ENCODE results near the gene BBIP1.
A peak's percentile ranks its signal among the peaks of the same experiment; 100 is the strongest.
"Not testable (repeated sequence)": the region's sequence is repeated elsewhere in the genome, so short reads cannot be mapped to it uniquely, and the experiment has no call there.

BBIP1 gene

DNA sequence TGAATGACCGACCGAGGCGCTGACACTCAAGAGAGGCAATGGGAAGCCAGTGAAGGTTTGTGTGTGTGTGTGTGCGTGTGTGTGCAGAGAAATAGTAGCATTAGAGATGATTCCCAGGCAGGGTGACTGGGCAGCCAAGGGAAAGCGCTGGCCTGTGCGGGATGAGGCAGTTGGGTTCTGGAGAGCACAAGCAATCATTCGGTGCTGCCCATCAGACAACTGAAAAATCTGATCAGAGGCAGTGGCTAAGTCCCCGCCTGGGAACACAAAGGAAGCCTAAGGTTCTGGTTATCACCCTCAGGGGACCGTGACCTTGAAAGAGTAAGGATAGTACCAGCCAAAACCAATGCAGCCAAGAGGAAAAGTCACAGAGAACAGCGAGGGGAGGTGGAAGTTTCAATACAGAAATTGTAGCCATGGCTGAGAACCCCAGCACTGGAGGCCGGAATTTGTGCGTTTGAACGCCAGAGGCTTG is 48.1 kb downstream of the BBIP1 start:
- no peak for TF ChIP-seq EZH2phosphoT487 (conservative IDR thresholded peaks at IDR 0.05; ENCODE audit: low read length)
- TF ChIP-seq, protein P1, sequence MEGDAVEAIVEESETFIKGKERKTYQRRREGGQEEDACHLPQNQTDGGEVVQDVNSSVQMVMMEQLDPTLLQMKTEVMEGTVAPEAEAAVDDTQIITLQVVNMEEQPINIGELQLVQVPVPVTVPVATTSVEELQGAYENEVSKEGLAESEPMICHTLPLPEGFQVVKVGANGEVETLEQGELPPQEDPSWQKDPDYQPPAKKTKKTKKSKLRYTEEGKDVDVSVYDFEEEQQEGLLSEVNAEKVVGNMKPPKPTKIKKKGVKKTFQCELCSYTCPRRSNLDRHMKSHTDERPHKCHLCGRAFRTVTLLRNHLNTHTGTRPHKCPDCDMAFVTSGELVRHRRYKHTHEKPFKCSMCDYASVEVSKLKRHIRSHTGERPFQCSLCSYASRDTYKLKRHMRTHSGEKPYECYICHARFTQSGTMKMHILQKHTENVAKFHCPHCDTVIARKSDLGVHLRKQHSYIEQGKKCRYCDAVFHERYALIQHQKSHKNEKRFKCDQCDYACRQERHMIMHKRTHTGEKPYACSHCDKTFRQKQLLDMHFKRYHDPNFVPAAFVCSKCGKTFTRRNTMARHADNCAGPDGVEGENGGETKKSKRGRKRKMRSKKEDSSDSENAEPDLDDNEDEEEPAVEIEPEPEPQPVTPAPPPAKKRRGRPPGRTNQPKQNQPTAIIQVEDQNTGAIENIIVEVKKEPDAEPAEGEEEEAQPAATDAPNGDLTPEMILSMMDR (IDR thresholded peaks at IDR 0.05; ENCODE audit: insufficient read depth, low read length, poor library complexity, severe bottlenecking): no peak
- Histone ChIP-seq H3K36me3 (ENCODE audit: low read length) (peaks cover 4% of the 10 kb centered on the region; the same call in 1 of the 2 replicates), H3K27me3 (ENCODE audit: low read length) (no peaks in the 10 kb centered on the region), H3K9me3 (ENCODE audit: insufficient read depth, low read length) (no peaks in the 10 kb centered on the region), H3K9me2 (replicated peaks; ENCODE audit: insufficient read depth, low read length) (no peaks in the 10 kb centered on the region), H4K20me1 (ENCODE audit: low read depth, low read length) (no peaks in the 10 kb centered on the region), H3K27ac (ENCODE audit: low read depth, low read length) (peak overlapping the region; percentile 89), H3F3A (ENCODE audit: insufficient read depth) (peaks cover 54% of the 10 kb centered on the region), H3K4me3 (ENCODE audit: insufficient read depth, low read length, poor library complexity, severe bottlenecking) (peak overlapping the region; percentile 78), H3K4me2 (ENCODE audit: low read depth, low read length, poor library complexity, severe bottlenecking) (peak overlapping the region; percentile 99), H3K9ac (ENCODE audit: low read length) (peak overlapping the region; percentile 76), H2AFZ (ENCODE audit: low read depth, low read length, severe bottlenecking) (no peak overlapping the region), H3K79me2 (ENCODE audit: insufficient read depth, low read length) (peaks cover 34% of the 10 kb centered on the region)

DNA sequence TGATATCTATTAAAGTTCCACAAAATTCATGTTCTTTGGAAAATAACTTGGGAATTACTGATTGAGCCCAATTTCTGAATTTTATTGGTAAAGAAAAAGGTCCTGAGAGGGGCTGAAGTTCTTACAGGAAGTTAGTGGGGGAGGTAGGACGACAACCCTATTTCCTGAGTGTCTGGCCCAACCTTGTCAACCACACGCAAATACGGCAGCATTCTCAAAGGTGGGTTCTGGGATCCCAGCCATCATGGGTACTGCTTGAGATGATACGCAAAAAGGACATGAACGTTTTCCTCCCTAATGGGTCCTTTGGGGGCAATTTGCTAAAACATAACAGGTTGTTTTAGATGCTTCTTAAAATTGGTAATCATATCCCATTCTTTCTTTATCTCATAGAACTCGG is 50.0 kb downstream of the BBIP1 start:
- Histone ChIP-seq H3K4me2 (ENCODE audit: low read depth, low read length, poor library complexity, severe bottlenecking) (peak overlapping the region; percentile 58), H3K27ac (ENCODE audit: low read depth, low read length) (peak overlapping the region; percentile 89), H2AFZ (ENCODE audit: low read depth, low read length, severe bottlenecking) (peak overlapping the region; percentile 7), H3K9me3 (ENCODE audit: insufficient read depth, low read length) (no peaks in the 10 kb centered on the region), H3K9me2 (replicated peaks; ENCODE audit: insufficient read depth, low read length) (no peaks in the 10 kb centered on the region), H3F3A (ENCODE audit: insufficient read depth) (peaks cover 71% of the 10 kb centered on the region), H3K27me3 (ENCODE audit: low read length) (no peaks in the 10 kb centered on the region), H3K79me2 (ENCODE audit: insufficient read depth, low read length) (peaks cover 15% of the 10 kb centered on the region), H4K20me1 (ENCODE audit: low read depth, low read length) (no peaks in the 10 kb centered on the region), H3K9ac (ENCODE audit: low read length) (peak overlapping the region; percentile 40), H3K4me3 (ENCODE audit: insufficient read depth, low read length, poor library complexity, severe bottlenecking) (no peak overlapping the region), H3K36me3 (ENCODE audit: low read length) (no peaks in the 10 kb centered on the region)
- TF ChIP-seq EZH2phosphoT487 (conservative IDR thresholded peaks at IDR 0.05; ENCODE audit: low read length): no peak
- TF ChIP-seq, protein P1 (IDR thresholded peaks at IDR 0.05; ENCODE audit: insufficient read depth, low read length, poor library complexity, severe bottlenecking): no peak

DNA sequence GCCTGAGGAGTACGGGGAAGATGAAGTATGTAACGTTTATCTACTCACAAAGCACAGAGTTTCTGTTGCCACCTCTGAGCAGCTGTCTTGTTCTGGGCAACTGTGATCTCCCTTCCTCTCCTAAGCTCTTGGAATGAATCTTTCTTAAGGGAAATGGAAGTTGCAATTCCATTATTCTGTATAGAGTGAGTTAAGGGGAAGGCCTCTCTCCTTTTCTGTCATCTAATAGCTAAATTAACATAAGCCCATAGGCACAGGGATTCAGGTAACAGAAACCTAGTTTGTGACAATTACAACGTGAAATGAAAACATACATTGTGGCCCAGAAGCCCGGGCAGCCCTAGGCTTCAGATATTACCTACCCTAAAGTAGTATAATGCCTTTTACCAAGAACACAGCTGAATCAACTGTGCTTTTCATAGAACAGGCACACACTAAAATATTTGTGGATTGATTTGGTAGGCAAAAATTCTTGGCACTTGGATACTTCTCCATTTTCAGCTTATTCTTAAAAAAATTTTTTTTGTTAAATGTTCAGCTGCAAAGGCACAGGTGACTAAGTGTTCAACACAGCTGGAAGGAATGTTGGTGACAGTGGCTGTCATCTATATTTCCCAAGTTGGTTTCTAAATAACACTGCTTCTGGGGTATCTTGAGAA is 51.0 kb downstream of the BBIP1 start:
- Histone ChIP-seq H3K9me3 (ENCODE audit: insufficient read depth, low read length) (no peaks in the 10 kb centered on the region), H3K9me2 (replicated peaks; ENCODE audit: insufficient read depth, low read length) (no peaks in the 10 kb centered on the region), H4K20me1 (ENCODE audit: low read depth, low read length) (no peaks in the 10 kb centered on the region), H3K27ac (ENCODE audit: low read depth, low read length) (peak overlapping the region; percentile 89), H3K36me3 (ENCODE audit: low read length) (no peaks in the 10 kb centered on the region), H3K27me3 (ENCODE audit: low read length) (no peaks in the 10 kb centered on the region), H3K4me2 (ENCODE audit: low read depth, low read length, poor library complexity, severe bottlenecking) (peak overlapping the region; percentile 58), H3F3A (ENCODE audit: insufficient read depth) (peaks cover 72% of the 10 kb centered on the region), H2AFZ (ENCODE audit: low read depth, low read length, severe bottlenecking) (peak overlapping the region; percentile 8), H3K79me2 (ENCODE audit: insufficient read depth, low read length) (peaks cover 5% of the 10 kb centered on the region), H3K4me3 (ENCODE audit: insufficient read depth, low read length, poor library complexity, severe bottlenecking) (peak overlapping the region; percentile 0), H3K9ac (ENCODE audit: low read length) (peak overlapping the region; percentile 40)
- TF ChIP-seq, protein P1 (IDR thresholded peaks at IDR 0.05; ENCODE audit: insufficient read depth, low read length, poor library complexity, severe bottlenecking): no peak
- no peak for TF ChIP-seq EZH2phosphoT487 (conservative IDR thresholded peaks at IDR 0.05; ENCODE audit: low read length)

DNA sequence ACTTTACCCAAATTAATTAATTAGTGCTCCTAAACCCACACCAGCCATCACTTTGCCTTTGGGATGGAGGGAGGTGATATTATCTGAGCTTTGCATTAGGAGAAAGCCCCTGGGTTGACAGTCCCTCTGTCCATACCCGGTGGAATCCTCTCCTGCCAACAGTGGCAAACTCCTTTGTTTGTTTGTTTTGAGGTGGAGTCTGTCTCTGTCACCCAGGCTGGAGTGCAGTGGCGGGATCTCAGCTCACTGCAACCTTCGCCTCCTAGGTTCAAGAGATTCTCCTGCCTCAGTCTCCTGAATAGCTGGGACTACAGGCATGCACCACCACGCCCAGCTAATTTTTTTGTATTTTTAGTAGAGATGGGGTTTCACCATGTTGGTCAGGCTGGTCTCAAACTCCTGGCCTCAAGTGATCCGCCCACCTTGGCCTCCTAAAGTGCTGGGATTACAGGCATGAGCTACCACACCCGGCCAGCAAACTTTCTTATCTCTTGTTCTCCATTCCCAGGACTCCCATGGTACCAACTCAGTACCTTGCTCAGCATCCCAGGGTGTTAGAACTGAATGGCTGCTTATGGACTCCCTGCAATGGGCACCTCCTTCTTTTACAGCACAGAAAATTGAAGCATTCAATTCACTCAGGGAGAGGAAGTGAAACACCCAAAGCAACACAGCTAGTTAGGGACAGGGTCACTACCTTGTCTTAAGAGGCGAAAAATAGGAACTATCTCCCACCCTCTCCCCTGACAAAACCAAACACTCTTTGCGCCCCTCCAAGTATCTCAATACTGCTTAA is 51.8 kb downstream of the BBIP1 start:
- not testable (repeated sequence) for H3K79me2 ChIP-seq (ENCODE audit: insufficient read depth, low read length); H4K20me1 ChIP-seq (ENCODE audit: low read depth, low read length); H3K9me3 ChIP-seq (ENCODE audit: insufficient read depth, low read length); H3K9me2 ChIP-seq (replicated peaks; ENCODE audit: insufficient read depth, low read length); H3K27me3 ChIP-seq (ENCODE audit: low read length); H3K36me3 ChIP-seq (ENCODE audit: low read length)
- H3F3A ChIP-seq (ENCODE audit: insufficient read depth): peaks cover 66% of the 10 kb centered on the region
- peak overlapping the region; percentile 89 for H3K27ac ChIP-seq (ENCODE audit: low read depth, low read length)
- peak overlapping the region; percentile 69 for H3K4me2 ChIP-seq (ENCODE audit: low read depth, low read length, poor library complexity, severe bottlenecking)
- peak overlapping the region; percentile 40 for H3K9ac ChIP-seq (ENCODE audit: low read length)
- H2AFZ ChIP-seq (ENCODE audit: low read depth, low read length, severe bottlenecking): peak overlapping the region; percentile 8
- peak overlapping the region; percentile 0 for H3K4me3 ChIP-seq (ENCODE audit: insufficient read depth, low read length, poor library complexity, severe bottlenecking)
